ENCODE results near the gene CFAP74. TPM values are rescaled to one million over a fixed set of nuclear protein-coding genes. Genes with fewer than 3 reads are reported as not detected.

CFAP74 gene
- total and polyA plus RNA-seq, 2 of the 13 experiments (the other 11 are each of a cell fraction or from before 2014, with no cell fraction given) = 0.27 to 0.62 TPM

DNA sequence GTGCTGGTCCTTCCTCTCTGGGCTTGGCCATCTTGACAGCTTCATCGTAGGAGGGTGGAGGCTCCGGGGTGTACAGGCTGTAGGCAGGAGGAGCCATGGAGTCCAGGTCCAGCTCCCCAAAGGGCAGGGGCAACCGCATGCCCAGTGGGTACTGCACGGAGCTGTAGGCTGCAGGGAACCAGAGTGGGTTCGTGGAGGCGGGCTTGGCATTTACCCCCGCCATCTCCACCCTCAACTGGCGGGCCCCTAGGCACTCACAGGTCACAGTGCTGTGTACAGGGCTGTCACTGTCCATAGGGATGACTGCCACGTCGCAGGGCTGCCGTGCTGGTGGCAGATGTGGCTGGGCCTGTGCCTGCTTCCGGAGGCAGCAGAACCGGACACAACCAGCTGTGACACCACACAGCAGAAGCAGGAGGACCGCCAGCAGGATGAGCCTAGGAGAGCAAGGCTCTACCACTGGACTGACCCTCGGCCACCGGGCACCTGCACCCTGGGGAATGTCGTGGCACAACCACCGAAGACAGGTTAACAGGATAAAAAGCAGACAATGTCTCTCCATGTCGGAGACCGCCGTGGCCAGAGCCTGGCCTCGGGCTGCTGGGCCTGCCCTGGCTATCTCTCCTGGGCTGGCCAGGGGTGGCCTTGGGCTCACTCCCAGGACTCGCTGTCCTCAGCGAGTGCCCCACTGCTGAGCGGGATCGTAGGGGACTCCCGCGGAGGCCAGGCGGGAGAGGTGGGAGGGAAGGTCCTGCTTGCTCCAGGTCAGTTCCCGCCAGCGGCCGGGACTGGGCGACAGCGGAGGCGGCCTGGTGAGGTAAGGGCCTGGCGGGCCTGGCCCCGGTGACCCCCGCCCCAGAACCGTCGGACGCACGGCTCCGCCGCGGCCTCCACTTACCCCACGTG lies 85.3 kb downstream of the CFAP74 start:
- H3K4me2 ChIP-seq (ENCODE audit: low read depth, low read length) = peak overlapping the region; percentile 65
- H3K4me3 ChIP-seq (replicated peaks in 1 of 3; ENCODE audit: insufficient read depth in 1 of 3, low read depth in 2 of 3, low read length in 3 of 3) = peak overlapping the region; percentile 49 to 75 (median 59); a peak in 5 of 6 replicates
- in situ Hi-C loops (cut with HindIII; ENCODE audit: extremely low pct_ligation_motif_present, low pct_unique_long_range_greater_than_20kb) (no loop called here), intact Hi-C loops (cut with micrococcal nuclease; ENCODE audit: unreplicated experiment) (no loop called here)
- H3K36me3 ChIP-seq (replicated peaks in 1 of 2; ENCODE audit: control insufficient read depth in 1 of 2, insufficient read depth in 2 of 2, low read length in 2 of 2) = no peaks in the 10 kb centered on the region
- H3K4me1 ChIP-seq (ENCODE audit: insufficient read depth, low read length) = peaks cover 68% of the 10 kb centered on the region
- no peaks in the 10 kb centered on the region for H3K79me2 ChIP-seq (ENCODE audit: insufficient read depth, low read length)
- H4K20me1 ChIP-seq (ENCODE audit: insufficient read depth, low read length) = no peaks in the 10 kb centered on the region
- BruUV-seq (replicated peaks) = no TSS peak
- H3K27me3 ChIP-seq (ENCODE audit: control insufficient read depth in 1 of 2, insufficient read depth in 2 of 2, low read length in 2 of 2) = peaks cover 5 to 17% of the 10 kb centered on the region in 2 experiments; a peak in 4 of 5 replicates
- DNase-seq (ENCODE audit: low spot score) (no peak), FAIRE-seq (no peak), ATAC-seq (no peak)
- H2AFZ ChIP-seq (ENCODE audit: low read length) = no peak overlapping the region
- H3K9ac ChIP-seq (ENCODE audit: insufficient read depth, low read depth, low read length) = peak overlapping the region; percentile 74
- ChIA-PET POLR2A (interaction anchor here (1.1 kb wide), 1 partner anchor 10 kb away, joined by 3 read pairs; no protein-coding TSS in a partner anchor), CTCF (ENCODE audit: low intra/inter-chr PET ratio, low total read pairs) (interaction anchor here (0.8 kb wide), 1 partner anchor 9 kb away, joined by 3 read pairs; no protein-coding TSS in a partner anchor)
- H3K27ac ChIP-seq (ENCODE audit: extremely low read length, insufficient read depth, low read length) = peak overlapping the region; percentile 70
- no peaks in the 10 kb centered on the region for H3K9me3 ChIP-seq (ENCODE audit: low read length)
- 66% methylated on average over 13 of the region's 46 CpGs for WGBS (ENCODE audit: low lambda C conversion rate)
- no peak for TF ChIP-seq ZNF75D (CRISPR knock-in tag; IDR thresholded peaks at IDR 0.05; ENCODE audit: borderline replicate concordance)
- TF ChIP-seq, protein P1, sequence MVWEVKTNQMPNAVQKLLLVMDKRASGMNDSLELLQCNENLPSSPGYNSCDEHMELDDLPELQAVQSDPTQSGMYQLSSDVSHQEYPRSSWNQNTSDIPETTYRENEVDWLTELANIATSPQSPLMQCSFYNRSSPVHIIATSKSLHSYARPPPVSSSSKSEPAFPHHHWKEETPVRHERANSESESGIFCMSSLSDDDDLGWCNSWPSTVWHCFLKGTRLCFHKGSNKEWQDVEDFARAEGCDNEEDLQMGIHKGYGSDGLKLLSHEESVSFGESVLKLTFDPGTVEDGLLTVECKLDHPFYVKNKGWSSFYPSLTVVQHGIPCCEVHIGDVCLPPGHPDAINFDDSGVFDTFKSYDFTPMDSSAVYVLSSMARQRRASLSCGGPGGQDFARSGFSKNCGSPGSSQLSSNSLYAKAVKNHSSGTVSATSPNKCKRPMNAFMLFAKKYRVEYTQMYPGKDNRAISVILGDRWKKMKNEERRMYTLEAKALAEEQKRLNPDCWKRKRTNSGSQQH (CRISPR knock-in tag; IDR thresholded peaks at IDR 0.05; ENCODE audit: low read depth) = no peak
- no peak for TF ChIP-seq ZNF619 (CRISPR knock-in tag; IDR thresholded peaks at IDR 0.05)
- no peak for TF ChIP-seq ATF7-NPFF (CRISPR knock-in tag; IDR thresholded peaks at IDR 0.05; ENCODE audit: low read depth)
- TF ChIP-seq, protein P2, sequence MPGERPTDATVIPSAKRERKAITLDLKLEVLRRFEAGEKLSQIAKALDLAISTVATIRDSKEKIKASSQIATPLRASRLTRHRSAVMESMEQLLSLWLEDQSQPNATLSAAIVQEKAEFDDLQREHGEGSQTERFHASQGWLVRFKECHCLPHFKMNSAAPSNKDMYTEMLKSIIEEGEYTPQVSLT (CRISPR knock-in tag; IDR thresholded peaks at IDR 0.05; ENCODE audit: borderline replicate concordance, low read depth) = no peak
- TF ChIP-seq POLR2AphosphoS5 (IDR thresholded peaks at IDR 0.05; ENCODE audit: low read depth, low read length) = no peak
- TF ChIP-seq ZNF567 (CRISPR knock-in tag; IDR thresholded peaks at IDR 0.05; ENCODE audit: borderline replicate concordance) = no peak
- TF ChIP-seq KDM5B (CRISPR knock-in tag; IDR thresholded peaks at IDR 0.05; ENCODE audit: borderline replicate concordance) = 0 out of 2 replicates have a peak, but pooled peaks have one; percentile 34
- TF ChIP-seq KMT2B (CRISPR knock-in tag; IDR thresholded peaks at IDR 0.05) = no peak
- 0 out of 2 replicates have a peak, but pooled peaks have one; percentile 24 for TF ChIP-seq THRA (CRISPR knock-in tag; IDR thresholded peaks at IDR 0.05; ENCODE audit: borderline replicate concordance)
- TF ChIP-seq TFDP2 (CRISPR knock-in tag; IDR thresholded peaks at IDR 0.05) = no peak
- TF ChIP-seq, protein P3, sequence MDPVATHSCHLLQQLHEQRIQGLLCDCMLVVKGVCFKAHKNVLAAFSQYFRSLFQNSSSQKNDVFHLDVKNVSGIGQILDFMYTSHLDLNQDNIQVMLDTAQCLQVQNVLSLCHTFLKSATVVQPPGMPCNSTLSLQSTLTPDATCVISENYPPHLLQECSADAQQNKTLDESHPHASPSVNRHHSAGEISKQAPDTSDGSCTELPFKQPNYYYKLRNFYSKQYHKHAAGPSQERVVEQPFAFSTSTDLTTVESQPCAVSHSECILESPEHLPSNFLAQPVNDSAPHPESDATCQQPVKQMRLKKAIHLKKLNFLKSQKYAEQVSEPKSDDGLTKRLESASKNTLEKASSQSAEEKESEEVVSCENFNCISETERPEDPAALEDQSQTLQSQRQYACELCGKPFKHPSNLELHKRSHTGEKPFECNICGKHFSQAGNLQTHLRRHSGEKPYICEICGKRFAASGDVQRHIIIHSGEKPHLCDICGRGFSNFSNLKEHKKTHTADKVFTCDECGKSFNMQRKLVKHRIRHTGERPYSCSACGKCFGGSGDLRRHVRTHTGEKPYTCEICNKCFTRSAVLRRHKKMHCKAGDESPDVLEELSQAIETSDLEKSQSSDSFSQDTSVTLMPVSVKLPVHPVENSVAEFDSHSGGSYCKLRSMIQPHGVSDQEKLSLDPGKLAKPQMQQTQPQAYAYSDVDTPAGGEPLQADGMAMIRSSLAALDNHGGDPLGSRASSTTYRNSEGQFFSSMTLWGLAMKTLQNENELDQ (CRISPR knock-in tag; IDR thresholded peaks at IDR 0.05; ENCODE audit: borderline replicate concordance) = no peak
- 0 out of 2 replicates have a peak, but pooled peaks have one; percentile 39 for TF ChIP-seq HOXA9 (CRISPR knock-in tag; IDR thresholded peaks at IDR 0.05; ENCODE audit: borderline replicate concordance)

All from HepG2 (cell line).